GM19035 (cell line): Measurements from ENCODE around the gene YAF2.
A peak's percentile ranks its signal among the peaks of the same experiment; 100 is the strongest.

Source experiments
- ATAC-seq: cut with Tn5 transposase; IDR thresholded peaks from one replicate; pipeline ENCODE4 v1.9.1; 2021; ENCODE audit not compliant: unreplicated experiment

Gene YAF2

GRCh38 chr12:42145552-42146215 is 92.4 kb downstream of the YAF2 start:
- ATAC-seq: no peak

- ATAC-seq: no peak
These were observed 92.9 kb downstream of the YAF2 start for GRCh38 chr12:42145197-42145549.

GRCh38 chr12:42144408-42145196 is 93.4 kb downstream of the YAF2 start, which contains the start of gene GXYLT1:
TSS of gene GXYLT1 (minus strand) at chr12:42144874. CDS start at chr12:42144646, 228 bp downstream.
- ATAC-seq: peak; percentile 91

DNA sequence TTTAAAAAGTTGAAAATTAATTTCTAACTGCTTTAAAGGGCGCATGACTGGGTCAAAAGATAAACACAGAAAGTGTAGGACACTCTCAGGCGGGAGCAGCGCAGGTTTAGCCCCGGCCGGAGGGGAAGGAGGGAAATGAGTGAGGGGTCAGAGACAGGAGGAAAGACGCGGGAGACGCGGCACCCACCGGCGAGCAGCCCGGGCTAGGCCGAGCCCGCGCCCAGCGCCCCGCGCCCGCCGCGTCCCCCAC is 94.0 kb downstream of the YAF2 start:
- no peak for ATAC-seq

- ATAC-seq: peak; percentile 3
These were observed 94.4 kb downstream of the YAF2 start for GRCh38 chr12:42143452-42144157.

DNA sequence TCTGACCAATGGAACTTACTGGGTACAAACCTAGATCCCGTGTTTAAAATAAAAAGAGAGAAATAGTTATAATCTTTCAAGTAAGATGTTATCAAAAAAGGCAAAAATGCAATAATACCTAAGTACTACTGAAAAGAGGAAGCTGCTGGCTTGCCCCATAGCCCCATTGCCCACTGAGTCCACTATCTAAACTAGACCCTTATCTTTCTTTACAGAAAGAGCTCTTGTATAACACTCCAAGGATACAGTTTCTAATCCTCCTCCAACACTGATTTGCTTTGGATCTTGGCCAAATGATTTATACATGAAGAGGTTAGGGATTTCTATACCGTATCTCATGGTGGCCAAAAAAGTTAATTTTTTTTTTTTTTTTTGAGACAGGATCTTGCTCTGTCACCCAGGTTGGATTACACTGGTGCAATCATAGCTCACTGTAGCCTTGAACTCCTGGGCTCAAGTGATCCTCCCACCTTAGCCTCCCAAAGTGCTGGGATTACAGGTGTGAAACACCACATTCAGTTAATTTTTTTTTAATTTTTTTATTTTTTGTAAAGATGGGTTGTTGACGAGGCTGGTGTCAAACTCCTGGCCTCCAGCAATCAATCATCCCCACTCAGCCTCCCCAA is 96.0 kb downstream of the YAF2 start:
- no peak for ATAC-seq

DNA sequence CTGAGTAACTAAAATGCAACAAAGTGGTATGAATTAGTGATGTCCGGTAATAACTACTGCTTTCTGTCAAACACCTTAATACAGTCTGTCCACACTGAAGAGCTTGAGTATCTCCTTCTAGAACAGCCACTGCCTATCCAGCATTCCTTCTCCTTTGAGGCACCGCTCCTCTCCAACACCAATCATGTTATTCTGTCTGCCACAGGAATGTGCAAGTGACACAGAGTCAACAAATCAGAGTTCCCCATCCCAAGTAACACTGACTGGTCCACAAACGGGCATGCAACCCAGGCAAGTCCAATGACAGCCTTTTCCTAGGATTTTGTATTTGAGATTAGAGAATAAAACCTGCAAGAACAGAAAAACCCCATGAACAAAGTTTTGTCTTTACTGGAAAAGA is 97.1 kb downstream of the YAF2 start:
- ATAC-seq: no peak

DNA sequence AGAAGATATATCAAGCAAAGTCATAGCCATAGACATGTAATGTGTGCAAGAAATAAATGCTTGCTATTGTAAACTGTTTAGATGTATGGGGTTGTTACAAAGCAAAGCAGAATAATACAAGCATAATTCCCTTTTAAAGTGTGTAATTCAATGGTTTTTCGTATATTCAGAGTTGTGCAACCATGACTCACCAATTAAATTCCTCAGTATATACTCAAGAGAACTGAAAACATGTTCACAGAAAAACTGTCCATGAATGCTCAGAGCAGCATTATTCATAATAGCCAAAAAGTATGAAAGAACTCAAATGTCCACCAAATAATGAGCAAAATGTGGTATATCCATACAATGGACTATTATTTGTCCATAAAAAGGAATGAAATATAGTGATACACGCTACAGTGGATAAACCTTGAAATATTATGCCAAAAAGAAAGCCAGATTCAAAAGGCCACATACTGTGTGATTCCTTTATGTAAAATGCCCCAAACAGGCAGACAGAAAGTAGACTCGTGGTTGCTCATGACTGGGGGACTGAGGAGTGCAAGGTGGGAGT is 102.7 kb downstream of the YAF2 start:
- ATAC-seq: no peak

GRCh38 chr12:42130672-42131402 is 107.2 kb downstream of the YAF2 start:
- ATAC-seq: no peak

DNA sequence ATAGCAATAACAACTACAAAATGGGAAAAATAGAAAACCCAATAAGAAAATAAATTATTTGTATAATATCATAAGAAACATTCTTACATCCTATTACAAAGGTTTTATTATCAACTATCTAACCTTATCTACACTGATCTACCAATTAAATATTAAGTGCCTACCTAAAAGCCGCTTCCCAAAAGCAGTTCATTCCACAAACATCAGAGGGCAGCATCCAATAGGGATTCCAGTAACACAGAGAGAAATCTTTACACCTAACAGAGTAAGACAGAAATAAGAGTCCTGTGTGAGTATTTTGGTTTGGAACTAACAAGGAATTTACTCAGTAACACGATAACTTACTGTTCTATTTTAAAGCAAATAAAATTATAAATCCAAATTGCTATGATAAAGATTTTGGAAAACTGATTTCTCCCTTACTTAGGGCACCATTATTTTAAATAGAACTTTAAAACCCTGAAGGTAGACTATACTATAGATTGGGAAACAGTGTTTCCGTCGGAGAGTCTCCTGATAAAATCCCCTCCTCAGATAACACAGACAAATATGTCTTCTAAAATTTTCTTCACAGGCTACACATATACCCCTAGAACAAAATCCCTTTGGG is 108.3 kb downstream of the YAF2 start:
- no peak for ATAC-seq

DNA sequence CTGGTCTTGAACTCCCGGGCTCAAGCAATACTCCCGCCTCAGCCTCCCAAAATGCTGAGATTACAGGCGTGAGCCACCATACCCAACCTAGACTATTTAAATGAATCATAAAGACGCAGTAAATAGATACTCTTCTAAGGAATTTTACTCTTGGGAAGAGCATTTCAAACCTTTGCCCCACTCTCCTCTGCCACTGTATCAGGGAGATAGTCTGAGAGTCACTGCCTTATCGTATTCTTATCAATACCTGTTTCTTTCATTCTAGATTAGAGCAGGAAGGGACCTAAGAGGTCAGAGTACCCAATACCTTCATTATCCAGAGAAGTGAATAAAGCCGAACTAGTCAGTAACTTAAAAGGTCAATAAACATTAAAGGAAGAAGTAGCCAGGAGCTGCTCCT is 109.2 kb downstream of the YAF2 start:
- no peak for ATAC-seq

- no peak for ATAC-seq
These were observed 109.7 kb downstream of the YAF2 start for GRCh38 chr12:42128327-42128726.

GRCh38 chr12:42126963-42127362 is 111.1 kb downstream of the YAF2 start:
- ATAC-seq: no peak

DNA sequence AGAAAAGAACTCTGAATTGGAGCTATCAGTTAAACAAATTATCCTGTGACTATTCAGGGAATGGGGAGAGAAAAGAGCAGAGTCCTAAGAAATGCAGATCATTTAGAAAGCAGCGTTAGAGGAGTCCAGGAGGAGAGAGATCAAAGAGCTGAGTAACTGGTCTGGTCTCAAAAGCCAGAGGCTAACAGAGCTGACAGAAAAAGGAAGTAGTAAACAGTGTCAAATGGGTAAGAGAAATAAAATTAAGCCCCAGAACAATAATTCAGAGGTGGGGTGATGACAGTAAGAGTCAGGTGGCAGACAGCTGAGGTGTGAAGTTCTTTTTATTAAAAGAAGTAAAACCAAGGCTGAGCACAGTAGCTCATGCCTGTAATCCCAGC is 112.7 kb downstream of the YAF2 start:
- no peak for ATAC-seq

DNA sequence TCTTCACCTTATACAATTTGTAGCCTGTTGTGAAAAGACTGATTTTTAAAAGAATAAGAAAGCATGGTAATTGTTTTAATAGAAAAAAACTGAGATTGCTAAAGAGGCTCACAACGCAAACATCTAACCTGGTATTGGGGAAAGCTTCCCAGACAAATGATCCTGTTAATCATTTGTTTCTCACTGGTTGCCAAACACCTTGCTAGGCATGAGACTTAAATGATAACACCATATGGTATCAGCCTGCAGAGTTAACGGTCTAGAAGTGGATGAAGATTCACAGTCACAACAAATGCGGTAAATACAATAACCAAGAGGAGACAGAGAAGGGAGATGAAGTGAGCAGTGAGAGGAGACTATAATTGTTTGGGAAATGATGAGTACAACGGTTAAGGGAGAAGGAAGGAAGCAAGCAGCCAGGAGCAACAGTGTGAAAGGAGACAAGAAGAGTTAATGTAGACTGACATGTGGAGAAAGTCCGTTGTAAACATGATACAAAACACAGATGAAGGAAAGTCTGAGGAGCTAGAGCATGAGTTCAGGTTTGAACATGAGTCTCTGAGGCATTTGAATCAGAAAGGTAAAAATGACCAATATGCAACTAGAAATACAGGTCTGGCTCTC is 113.2 kb downstream of the YAF2 start:
- no peak for ATAC-seq

DNA sequence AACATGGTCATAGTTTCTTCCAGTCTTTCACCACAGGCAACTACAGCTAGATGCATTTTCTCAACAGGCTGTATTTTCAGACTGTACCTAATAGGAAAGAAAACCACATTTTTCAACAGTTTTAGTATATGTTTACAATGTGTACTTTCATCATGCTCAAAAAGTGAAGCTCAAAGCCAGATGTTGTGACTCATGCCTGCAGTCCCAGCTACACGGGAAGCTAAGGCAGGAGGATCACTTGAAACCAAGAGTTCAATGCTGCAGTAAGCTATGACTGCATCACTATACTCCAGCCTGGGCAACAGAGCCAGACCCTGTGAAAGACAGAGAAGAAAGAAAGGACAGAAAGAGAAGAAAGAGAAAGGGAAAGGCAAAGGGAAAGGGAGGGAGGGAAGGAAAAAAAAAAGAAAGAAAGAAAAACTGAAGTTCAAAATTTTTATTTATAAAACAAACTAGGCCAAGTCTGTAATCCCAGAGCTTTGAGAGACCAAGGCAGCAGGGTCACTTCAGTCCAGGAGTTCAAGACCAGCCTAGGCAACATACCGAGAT is 118.9 kb downstream of the YAF2 start:
- no peak for ATAC-seq

DNA sequence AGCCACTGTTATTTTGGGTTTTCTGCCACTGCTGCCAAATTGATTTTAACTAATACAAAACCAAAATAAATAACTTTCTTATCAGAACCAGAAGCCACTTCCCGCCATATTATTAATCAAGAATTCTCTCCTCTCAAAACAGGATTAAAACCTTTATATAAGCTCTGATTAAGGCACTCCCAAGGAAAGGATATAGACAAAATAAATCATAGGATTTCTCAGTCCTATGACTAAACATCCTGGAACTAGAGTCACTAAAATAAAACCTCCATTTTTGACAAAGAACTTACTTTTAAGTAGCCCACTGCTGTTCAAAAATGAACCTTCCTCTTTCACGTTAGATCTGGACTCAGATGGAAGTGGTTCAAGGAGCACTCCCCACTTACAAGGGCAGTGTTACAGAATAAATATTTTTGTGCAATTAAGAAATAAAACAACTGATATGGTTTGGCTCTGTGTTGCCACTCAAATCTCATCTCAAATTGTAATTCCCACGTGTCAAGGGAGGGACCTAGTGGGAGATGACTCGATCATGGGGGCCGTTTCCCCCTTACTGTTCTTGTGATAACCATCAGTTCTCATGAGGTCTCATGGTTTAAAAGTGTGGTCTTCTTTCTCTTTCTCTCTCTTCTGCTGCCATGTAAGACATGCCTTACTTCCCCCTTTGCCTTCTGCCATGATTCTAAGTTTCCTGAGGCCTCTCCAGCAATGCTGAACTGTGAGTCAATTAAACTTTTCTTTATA is 119.7 kb downstream of the YAF2 start:
- ATAC-seq: no peak

- no peak for ATAC-seq
These were observed 129.0 kb downstream of the YAF2 start for GRCh38 chr12:42109031-42109430.
